Measurements from ENCODE around the gene ZFYVE26.

Gene ZFYVE26

GRCh38 chr14:67749341-67750084 lies 66.9 kb downstream of the ZFYVE26 start:
- peaks cover 0 to under 1% of the 10 kb centered on the region in 2 donors for H3K9me3 Mint-ChIP-seq
- no peak for ATAC-seq (replicated peaks)
- no peak overlapping the region for H3K27ac Mint-ChIP-seq
- H3K36me3 Mint-ChIP-seq = peaks cover 65 to 80% of the 10 kb centered on the region in 2 donors
- DNase-seq = no peak
- H3K27me3 Mint-ChIP-seq = no peaks in the 10 kb centered on the region
- H3K4me3 Mint-ChIP-seq = no peak overlapping the region
- H3K4me1 Mint-ChIP-seq = peaks cover 0 to 5% of the 10 kb centered on the region in 2 donors

GRCh38 chr14:67748312-67748711 lies 68.1 kb downstream of the ZFYVE26 start:
- ATAC-seq (replicated peaks) (no peak), DNase-seq (no peak)
- Mint-ChIP-seq H3K36me3 (peaks cover 54 to 69% of the 10 kb centered on the region in 2 donors), H3K4me1 (peaks cover 0 to 5% of the 10 kb centered on the region in 2 donors), H3K27me3 (no peaks in the 10 kb centered on the region), H3K27ac (no peak overlapping the region), H3K9me3 (peaks cover 0 to 2% of the 10 kb centered on the region in 2 donors), H3K4me3 (no peak overlapping the region)

- no peak for DNase-seq
- Mint-ChIP-seq H3K27me3 (no peaks in the 10 kb centered on the region), H3K4me3 (no peak overlapping the region), H3K9me3 (peaks cover 2 to 3% of the 10 kb centered on the region in 2 donors), H3K36me3 (peaks cover 44 to 56% of the 10 kb centered on the region in 2 donors), H3K27ac (no peak overlapping the region), H3K4me1 (peaks cover 0 to 5% of the 10 kb centered on the region in 2 donors)
- peak; percentile 51 to 70 for ATAC-seq (replicated peaks)
Observed at GRCh38 chr14:67746927-67747326, 69.5 kb downstream of the ZFYVE26 start.

DNA sequence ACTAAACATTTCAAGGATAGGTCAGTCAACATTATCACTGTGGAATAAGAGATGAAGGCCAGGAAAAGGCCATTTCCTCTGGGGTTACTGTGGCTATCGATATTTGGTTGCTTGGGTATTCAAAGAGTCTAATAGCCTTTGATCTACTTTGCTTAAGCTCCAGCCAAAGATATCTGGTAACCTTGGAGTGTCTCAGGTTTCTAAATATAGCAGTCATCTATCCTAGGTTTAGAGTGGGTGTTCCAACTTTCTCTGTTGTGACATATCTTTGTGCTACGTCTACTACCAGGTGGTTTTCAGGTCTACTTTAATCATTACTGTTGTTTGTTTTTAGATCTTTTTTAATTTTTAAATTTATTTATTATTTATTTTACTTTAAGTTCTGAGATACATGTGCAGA lies 72.3 kb downstream of the ZFYVE26 start:
- Mint-ChIP-seq H3K9me3 (peaks cover 2 to 3% of the 10 kb centered on the region in 2 donors), H3K36me3 (peaks cover 22 to 29% of the 10 kb centered on the region in 2 donors), H3K4me1 (peaks cover 0 to 5% of the 10 kb centered on the region in 2 donors), H3K27ac (no peak overlapping the region), H3K27me3 (no peaks in the 10 kb centered on the region), H3K4me3 (no peak overlapping the region)
- ATAC-seq (replicated peaks) (no peak), DNase-seq (no peak)

DNA sequence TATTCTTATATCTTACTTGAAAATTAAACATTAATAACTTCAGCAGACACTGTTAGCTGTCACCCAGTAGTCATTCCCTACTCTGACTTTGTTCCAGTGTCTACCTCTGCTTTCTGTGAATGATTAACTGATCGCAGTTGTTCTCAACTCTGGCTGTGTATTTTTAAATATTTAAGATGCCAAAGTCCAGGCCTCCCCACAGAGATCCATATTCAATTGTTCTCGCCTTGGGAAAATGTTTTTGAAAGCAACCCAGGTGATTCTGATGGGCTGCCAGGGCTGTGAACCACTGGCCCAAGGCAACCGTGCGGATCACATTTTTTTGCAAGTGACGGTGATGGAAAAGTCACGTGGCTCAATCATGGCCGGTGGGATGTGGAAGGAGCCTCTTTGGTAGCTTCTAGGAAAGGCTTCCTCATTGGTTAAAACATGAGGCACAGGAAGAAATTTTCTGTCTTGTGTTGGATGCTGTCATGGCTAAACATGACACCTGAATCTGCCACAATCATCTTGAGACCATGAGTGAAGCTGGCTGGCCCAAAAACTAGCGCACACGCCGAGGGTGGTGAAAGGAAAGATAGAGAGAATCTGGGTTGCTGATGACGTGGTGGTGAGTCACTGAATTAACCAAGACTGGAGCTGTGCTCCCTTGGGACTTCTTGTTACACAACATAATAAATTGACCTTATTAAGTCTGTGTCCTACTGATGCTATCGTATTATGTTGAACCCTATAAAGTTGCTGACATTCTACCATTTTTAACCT lies 77.5 kb downstream of the ZFYVE26 start:
- peaks cover 7 to 10% of the 10 kb centered on the region in 2 donors for H3K36me3 Mint-ChIP-seq
- no peaks in the 10 kb centered on the region for H3K4me1 Mint-ChIP-seq
- no peak overlapping the region for H3K4me3 Mint-ChIP-seq
- DNase-seq (no peak), ATAC-seq (replicated peaks) (peak in 1 of 2 donors; percentile 27)
- peaks cover 0 to 3% of the 10 kb centered on the region in 2 donors for H3K9me3 Mint-ChIP-seq
- H3K27me3 Mint-ChIP-seq = peaks cover 4 to 6% of the 10 kb centered on the region in 2 donors
- no peak overlapping the region for H3K27ac Mint-ChIP-seq

DNA sequence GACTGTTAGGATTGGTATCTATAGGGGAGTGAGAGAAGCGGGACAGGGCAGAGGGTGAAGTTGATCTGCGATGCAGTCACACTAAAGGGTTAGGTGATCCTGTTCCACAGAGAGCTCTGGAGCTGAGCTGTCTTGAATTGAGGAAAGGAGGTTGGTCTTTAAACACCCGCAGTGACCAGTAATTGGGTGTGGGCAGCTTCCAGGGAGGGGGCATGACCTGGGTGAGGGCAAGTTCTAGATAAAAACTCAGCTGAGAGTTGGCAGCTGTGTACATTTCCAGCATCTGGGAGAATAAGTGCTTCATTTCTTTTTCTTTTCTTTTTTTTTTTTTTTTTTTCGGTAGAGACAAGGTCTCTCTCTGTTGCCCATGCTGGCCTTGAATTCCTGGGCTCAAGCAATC lies 79.6 kb downstream of the ZFYVE26 start:
- ATAC-seq (replicated peaks) = no peak
- no peak overlapping the region for H3K4me3 Mint-ChIP-seq

GRCh38 chr14:67735336-67736147 lies 80.8 kb downstream of the ZFYVE26 start:
- no peak for ATAC-seq (replicated peaks)
- peaks cover 7 to 10% of the 10 kb centered on the region in 2 donors for H3K36me3 Mint-ChIP-seq
- peaks cover 4 to 6% of the 10 kb centered on the region in 2 donors for H3K27me3 Mint-ChIP-seq
- no peak overlapping the region for H3K27ac Mint-ChIP-seq
- no peaks in the 10 kb centered on the region for H3K9me3 Mint-ChIP-seq
- no peak for DNase-seq
- H3K4me1 Mint-ChIP-seq = no peaks in the 10 kb centered on the region
- H3K4me3 Mint-ChIP-seq = no peak overlapping the region

More for the DNA sequence above, 79.6 kb downstream of the ZFYVE26 start:
- Mint-ChIP-seq H3K4me1 (no peaks in the 10 kb centered on the region), H3K27ac (no peak overlapping the region), H3K9me3 (no peaks in the 10 kb centered on the region), H3K27me3 (peaks cover 4 to 6% of the 10 kb centered on the region in 2 donors), H3K36me3 (peaks cover 7 to 10% of the 10 kb centered on the region in 2 donors)
- no peak for DNase-seq

- DNase-seq (no peak), ATAC-seq (replicated peaks) (no peak)
- H3K9me3 Mint-ChIP-seq = no peaks in the 10 kb centered on the region
- peaks cover 4 to 6% of the 10 kb centered on the region in 2 donors for H3K27me3 Mint-ChIP-seq
- H3K4me1 Mint-ChIP-seq = no peaks in the 10 kb centered on the region
- H3K36me3 Mint-ChIP-seq = peaks cover 7 to 10% of the 10 kb centered on the region in 2 donors
- no peak overlapping the region for H3K4me3 Mint-ChIP-seq
- H3K27ac Mint-ChIP-seq = no peak overlapping the region
Observed at GRCh38 chr14:67734675-67735074, 81.7 kb downstream of the ZFYVE26 start.

DNA sequence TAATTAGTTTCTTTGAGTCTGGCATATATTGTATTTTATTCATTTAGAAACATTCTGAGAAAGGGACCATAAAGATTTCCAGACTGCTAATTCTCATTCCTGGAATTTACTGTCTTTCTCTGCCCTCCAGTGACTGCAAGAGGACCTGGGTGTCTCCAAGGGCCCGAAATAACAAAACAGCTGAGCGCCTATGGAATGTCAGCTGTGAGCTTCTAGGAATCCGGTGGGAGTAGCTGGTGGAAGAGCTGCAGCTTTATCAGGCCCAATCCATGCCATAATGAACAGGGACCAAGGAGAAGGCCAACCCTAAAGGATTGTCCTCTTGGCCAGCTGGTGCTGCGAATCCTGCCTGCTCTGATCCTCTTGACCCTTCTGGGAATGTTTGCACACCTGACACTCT lies 82.8 kb downstream of the ZFYVE26 start:
- no peaks in the 10 kb centered on the region for H3K4me1 Mint-ChIP-seq
- H3K9me3 Mint-ChIP-seq = no peaks in the 10 kb centered on the region
- no peak overlapping the region for H3K4me3 Mint-ChIP-seq
- ATAC-seq (replicated peaks) (no peak), DNase-seq (no peak)
- no peak overlapping the region for H3K27ac Mint-ChIP-seq
- H3K36me3 Mint-ChIP-seq = peaks cover 7% of the 10 kb centered on the region in 2 donors
- peaks cover 4 to 6% of the 10 kb centered on the region in 2 donors for H3K27me3 Mint-ChIP-seq

GRCh38 chr14:67729072-67729885 lies 87.1 kb downstream of the ZFYVE26 start:
- no peak overlapping the region for H3K4me3 Mint-ChIP-seq
- DNase-seq = no peak
- H3K4me1 Mint-ChIP-seq = no peaks in the 10 kb centered on the region

GRCh38 chr14:67728258-67728657 lies 88.1 kb downstream of the ZFYVE26 start:
- Mint-ChIP-seq H3K9me3 (peaks cover 0 to 4% of the 10 kb centered on the region in 2 donors), H3K36me3 (no peaks in the 10 kb centered on the region), H3K4me1 (no peaks in the 10 kb centered on the region), H3K27ac (no peak overlapping the region), H3K27me3 (peaks cover 20 to 24% of the 10 kb centered on the region in 2 donors), H3K4me3 (no peak overlapping the region)
- ATAC-seq (replicated peaks) = no peak
- no peak for DNase-seq

More at GRCh38 chr14:67729072-67729885, 87.1 kb downstream of the ZFYVE26 start:
- ATAC-seq (replicated peaks) = no peak
- Mint-ChIP-seq H3K27ac (no peak overlapping the region), H3K36me3 (no peaks in the 10 kb centered on the region), H3K9me3 (peaks cover 0 to 4% of the 10 kb centered on the region in 2 donors), H3K27me3 (peaks cover 14 to 19% of the 10 kb centered on the region in 2 donors)

GRCh38 chr14:67727361-67727760 lies 89.0 kb downstream of the ZFYVE26 start:
- Mint-ChIP-seq H3K9me3 (peaks cover 0 to 4% of the 10 kb centered on the region in 2 donors), H3K36me3 (no peaks in the 10 kb centered on the region), H3K4me1 (peaks cover 4 to 6% of the 10 kb centered on the region in 2 donors), H3K27me3 (peaks cover 27 to 32% of the 10 kb centered on the region in 2 donors), H3K27ac (no peak overlapping the region), H3K4me3 (no peak overlapping the region)
- no peak for DNase-seq
- ATAC-seq (replicated peaks) = no peak

- DNase-seq (no peak), ATAC-seq (replicated peaks) (no peak)
- Mint-ChIP-seq H3K27me3 (peaks cover 43 to 49% of the 10 kb centered on the region in 2 donors), H3K36me3 (no peaks in the 10 kb centered on the region), H3K4me3 (no peak overlapping the region), H3K27ac (no peak overlapping the region), H3K9me3 (peaks cover 0 to 4% of the 10 kb centered on the region in 2 donors), H3K4me1 (peaks cover 4 to 10% of the 10 kb centered on the region in 2 donors)
Observed at GRCh38 chr14:67725171-67725570, 91.2 kb downstream of the ZFYVE26 start.

Data from stimulated activated naive B cell treated with anti-CD40 and anti-IgM and Interleukin-4, amounts not matched to agents 10 μg/mL and 1 μg/mL and 100 μg/mL, for 72 hours (primary cell).